Endothelial cell of hepatic sinusoid (primary cell): ENCODE measurements around the gene RBFOX2.

Experiments used
- in situ Hi-C: cut with HindIII; loops from 2 replicates; pipeline ENCODE4 v1.10.0; 2017; ENCODE audit warnings: low sequenced_read_pairs

Gene RBFOX2

GRCh38 chr22:35873426-35873825 lies 155.2 kb downstream of the RBFOX2 start:
- in situ Hi-C loops: no loop called here

- in situ Hi-C loops: no loop called here
Measured at GRCh38 chr22:35872451-35872850, 156.2 kb downstream of the RBFOX2 start.

GRCh38 chr22:35870517-35871293 lies 157.9 kb downstream of the RBFOX2 start:
- in situ Hi-C loops: no loop called here

GRCh38 chr22:35868938-35869337 lies 159.7 kb downstream of the RBFOX2 start:
- in situ Hi-C loops: no loop called here

GRCh38 chr22:35866651-35867050 lies 162.0 kb downstream of the RBFOX2 start:
- in situ Hi-C loops: no loop called here

- in situ Hi-C loops: no loop called here
Measured at GRCh38 chr22:35864545-35865165, 164.0 kb downstream of the RBFOX2 start.

GRCh38 chr22:35863432-35863831 lies 165.2 kb downstream of the RBFOX2 start:
- in situ Hi-C loops: no loop called here

GRCh38 chr22:35862697-35863096 lies 165.9 kb downstream of the RBFOX2 start:
- in situ Hi-C loops: no loop called here

- in situ Hi-C loops: no loop called here
Measured at GRCh38 chr22:35861451-35861850, 167.2 kb downstream of the RBFOX2 start.

GRCh38 chr22:35860837-35861236 lies 167.8 kb downstream of the RBFOX2 start:
- in situ Hi-C loops: no loop called here

GRCh38 chr22:35860087-35860733 lies 168.4 kb downstream of the RBFOX2 start:
- in situ Hi-C loops: no loop called here

GRCh38 chr22:35854334-35854733 lies 174.3 kb downstream of the RBFOX2 start:
- in situ Hi-C loops: no loop called here

- in situ Hi-C loops: no loop called here
Measured at GRCh38 chr22:35852076-35852475, 176.5 kb downstream of the RBFOX2 start.

GRCh38 chr22:35850831-35851230 lies 177.8 kb downstream of the RBFOX2 start:
- in situ Hi-C loops: no loop called here

- in situ Hi-C loops: no loop called here
Measured at GRCh38 chr22:35846804-35847203, 181.8 kb downstream of the RBFOX2 start.

GRCh38 chr22:35844886-35845285 lies 183.7 kb downstream of the RBFOX2 start:
- in situ Hi-C loops: no loop called here

- in situ Hi-C loops: no loop called here
Measured at GRCh38 chr22:35842954-35843353, 185.7 kb downstream of the RBFOX2 start.

- in situ Hi-C loops: no loop called here
Measured at GRCh38 chr22:35842519-35842913, 186.1 kb downstream of the RBFOX2 start.

- in situ Hi-C loops: no loop called here
Measured at GRCh38 chr22:35841907-35842518, 186.6 kb downstream of the RBFOX2 start.

GRCh38 chr22:35840302-35840739 lies 188.3 kb downstream of the RBFOX2 start:
- in situ Hi-C loops: no loop called here

- in situ Hi-C loops: loop anchor here (5.0 kb wide), 1 partner anchor 83 kb away; no protein-coding TSS in a partner anchor
Measured at GRCh38 chr22:35839841-35840301, 188.8 kb downstream of the RBFOX2 start.
